ENCODE data around the gene UBE3A.
A peak's percentile ranks its signal among the peaks of the same experiment; 100 is the strongest.
"Not testable (repeated sequence)": the region's sequence is repeated elsewhere in the genome, so short reads cannot be mapped to it uniquely, and the experiment has no call there.

Gene UBE3A

DNA sequence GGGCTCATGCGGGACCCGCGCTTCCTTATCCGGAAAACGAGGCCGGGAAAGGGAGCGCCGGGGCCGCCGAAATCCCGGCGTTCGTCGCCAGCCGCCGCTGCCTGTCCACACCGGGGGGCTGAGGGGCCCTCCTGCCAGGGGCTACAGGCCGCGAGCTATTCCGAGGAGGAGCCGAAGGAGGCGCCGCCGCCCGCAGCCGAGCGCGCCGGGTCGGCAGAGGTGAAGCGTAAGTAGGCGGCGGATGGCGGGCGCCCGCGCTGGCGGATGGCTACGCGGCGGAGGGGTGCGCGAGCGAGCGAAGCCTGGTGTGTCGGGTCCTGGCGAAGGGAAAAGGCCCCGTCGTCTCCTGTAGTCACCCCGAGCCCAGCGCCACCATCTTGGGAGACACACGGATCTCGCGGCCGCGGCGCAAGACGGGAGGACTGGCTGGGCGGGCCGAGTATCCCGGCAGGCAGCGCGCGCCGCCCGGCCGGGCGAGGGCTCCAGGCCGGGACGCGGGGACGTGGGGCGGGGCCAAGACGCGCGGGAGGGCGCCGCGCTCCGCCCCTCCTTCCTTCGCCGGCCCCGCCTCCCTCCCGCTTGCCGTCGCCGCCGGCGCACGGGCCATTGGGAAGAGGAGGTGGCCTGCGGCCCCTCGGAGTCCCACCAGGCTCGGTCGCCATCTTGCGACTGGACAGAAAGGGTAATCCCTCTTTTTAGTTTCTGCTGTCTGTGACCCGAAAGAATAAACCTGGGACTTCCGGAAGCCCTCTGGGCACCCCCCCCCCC is at the start of gene UBE3A:
UBE3A (minus strand) TSS at position 424 of the 768 bp plus-strand sequence. CDS start 29,917 bp downstream, outside the sequence.
- peak; percentile 94 for DNase-seq (ENCODE audit: low read depth, low spot score)

DNA sequence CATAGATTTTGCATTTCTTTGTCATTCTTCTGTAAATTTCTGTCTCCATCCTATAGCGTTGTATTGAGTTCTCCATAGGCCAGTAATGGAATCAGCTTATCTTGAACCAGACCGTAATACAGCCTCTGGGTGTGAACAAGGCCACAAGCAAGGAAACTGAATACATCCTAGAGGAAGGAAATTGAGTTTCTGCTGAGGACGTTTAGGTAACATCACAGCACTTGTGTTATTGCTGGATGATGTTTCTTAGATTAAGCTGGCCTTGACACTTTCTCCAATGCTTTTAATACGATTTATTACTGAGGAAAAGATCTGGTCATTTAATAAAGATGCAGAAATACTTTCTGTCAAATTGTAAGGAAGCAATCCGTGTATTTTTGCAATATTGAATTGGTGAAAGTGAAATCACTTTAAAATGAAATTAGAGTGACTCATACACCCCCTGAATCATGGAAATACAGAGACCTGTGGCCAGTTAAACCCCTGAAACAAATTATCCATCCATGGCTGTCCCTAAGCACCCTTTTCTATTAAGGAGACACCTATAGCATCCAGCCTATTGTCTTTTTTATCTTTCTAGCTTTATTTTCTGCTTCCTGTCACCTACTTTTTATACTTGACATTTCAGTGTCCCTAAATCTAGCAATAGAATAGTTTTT is 48.5 kb upstream of the UBE3A start:
- no peak for DNase-seq (ENCODE audit: low read depth, low spot score)

DNA sequence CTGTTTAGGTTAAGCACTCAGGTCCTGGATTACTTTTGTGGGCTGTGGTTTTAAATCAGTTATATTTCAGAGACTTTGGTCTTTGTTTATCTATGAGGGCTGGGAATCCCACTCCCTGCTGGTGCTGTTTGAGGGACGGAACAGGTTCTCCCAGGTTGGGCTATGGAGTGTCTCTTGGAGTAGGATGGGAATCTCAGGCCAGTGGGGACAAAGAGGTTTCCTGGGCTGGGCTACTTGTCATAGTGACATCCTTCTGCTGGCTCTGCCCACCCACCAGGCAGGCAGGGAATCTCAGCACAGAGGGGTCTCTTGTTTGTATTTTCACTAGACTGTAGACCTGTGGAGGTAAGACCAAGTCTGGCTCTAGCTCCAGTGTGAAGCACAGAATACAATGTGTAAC is 47.2 kb upstream of the UBE3A start:
- DNase-seq (ENCODE audit: low read depth, low spot score): peak; percentile 39

DNA sequence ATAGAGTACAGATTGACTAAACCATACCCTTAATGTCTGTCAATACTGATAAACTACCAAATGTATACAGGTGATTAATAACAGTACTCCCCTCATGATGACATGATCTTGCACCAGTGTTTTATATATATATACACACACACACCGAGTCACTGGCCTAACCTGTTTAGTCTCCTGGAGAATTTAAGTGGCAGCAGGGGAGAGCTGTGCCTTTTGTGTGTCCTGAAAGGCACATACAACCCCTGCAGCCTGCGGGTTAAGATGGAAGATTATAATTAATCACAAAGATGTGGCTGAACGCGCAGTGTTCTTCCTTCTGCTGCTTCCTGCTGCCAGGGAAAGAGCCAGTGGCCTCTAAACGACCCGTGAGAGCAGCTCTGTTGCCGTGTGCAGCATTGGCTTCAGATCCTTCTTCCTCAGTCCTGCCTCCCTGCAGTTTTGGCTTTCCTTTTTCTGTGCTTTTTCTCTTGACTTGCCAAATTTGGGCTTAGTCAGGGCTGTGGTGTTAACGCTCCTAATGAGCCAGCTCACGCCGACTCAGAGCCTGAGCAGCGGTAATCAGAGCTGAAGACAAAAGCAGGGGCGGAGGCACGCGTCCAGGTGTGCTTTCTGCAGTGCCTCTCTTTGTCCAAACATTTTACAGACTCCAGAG is 42.5 kb upstream of the UBE3A start:
- DNase-seq (ENCODE audit: low read depth, low spot score): peak; percentile 71

DNA sequence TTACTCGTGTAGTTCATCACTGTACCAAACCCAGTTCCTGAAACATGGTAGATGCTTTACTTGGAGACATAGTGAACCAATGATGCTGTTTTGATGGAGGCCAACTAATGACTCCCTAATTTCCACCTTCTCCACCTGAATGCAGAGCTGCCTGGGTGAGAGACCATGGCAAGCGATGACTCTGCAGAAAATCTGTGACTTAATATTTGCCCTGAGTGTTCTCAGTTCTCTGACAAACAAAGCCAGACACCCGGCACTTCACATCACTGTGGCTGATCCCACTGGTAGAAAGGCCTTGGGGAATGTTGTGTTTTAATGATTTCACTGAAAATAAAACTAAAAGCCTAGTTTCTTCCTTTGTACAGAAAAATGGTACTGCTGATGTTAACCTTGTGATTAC is 39.5 kb upstream of the UBE3A start:
- DNase-seq (ENCODE audit: low read depth, low spot score): no peak

DNA sequence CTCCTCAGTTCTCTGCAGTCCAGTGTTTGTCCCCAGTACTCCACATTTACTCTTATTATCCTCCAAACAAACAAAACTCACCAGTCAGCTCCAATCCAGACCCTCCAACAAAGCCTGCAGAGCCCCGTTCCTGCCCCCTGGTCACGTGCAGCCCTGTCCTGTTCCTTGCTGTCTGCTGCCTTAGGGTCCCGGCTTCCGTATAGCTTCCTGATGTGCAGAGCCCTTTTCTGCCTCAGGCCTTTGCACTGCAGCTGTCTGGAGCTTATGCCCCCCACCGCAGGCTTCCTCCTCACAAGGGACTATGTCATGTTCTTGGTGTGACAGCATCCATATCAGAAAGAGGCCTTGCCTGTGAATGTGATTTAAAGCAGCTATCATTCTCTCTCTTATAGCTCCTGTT is 39.0 kb upstream of the UBE3A start:
- DNase-seq (ENCODE audit: low read depth, low spot score): peak; percentile 51

DNA sequence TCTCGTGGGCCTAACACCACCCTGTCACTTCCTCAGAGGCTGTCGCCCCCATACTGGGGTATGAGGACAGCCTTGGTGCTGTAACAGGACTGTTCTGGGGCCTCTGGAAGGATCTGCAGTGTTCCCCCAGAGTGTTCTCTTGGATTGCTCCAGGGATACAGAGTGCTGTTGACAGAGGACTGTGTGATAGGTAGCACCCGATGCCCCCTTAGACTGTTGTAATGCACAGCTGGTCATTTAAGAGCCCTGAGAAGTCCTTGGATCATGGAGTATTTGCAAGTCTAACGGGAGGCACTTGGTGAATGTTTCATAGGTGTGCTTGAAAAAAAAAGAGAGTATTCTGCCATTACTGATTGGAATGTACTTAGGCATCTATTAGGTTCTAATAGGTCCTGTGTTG is 35.4 kb upstream of the UBE3A start:
- no peak for DNase-seq (ENCODE audit: low read depth, low spot score)

DNA sequence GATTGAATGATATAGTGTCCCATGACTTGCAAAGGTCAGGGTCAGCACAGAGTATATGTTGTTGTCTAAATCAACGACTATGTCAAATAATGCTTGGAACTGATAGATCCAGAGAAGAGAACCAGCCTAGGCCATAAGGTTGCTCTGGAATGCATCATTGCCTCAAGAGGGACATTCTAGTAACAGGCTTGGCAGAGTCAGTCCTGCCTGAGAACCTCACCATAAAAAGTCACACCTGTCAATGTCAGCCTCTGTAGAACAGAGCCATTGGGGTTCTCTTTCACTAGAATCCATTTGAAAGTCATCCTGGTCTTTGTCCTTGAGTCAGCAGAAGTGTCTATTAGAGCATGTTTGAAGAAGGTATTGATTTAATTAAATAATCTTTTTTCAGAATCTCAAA is 31.4 kb upstream of the UBE3A start:
- no peak for DNase-seq (ENCODE audit: low read depth, low spot score)

DNA sequence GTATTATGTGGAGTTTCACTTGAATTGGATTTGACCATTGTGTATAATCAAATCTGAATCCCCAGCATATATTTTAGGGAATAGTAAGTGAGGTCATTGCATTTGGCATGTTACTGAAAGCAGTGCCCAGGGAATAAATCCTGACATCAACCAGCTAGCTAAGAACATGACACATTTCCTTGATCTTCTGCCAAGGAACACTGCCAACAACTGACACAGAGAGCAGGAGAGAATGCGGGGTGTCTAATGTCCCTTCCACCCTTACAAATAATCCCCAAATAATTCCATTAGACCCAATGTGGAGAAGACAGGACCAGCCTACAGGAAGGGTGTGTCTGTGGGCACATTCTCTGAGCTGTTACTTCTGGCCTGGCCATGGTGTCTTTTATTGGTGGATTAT is 30.6 kb upstream of the UBE3A start:
- no peak for DNase-seq (ENCODE audit: low read depth, low spot score)

DNA sequence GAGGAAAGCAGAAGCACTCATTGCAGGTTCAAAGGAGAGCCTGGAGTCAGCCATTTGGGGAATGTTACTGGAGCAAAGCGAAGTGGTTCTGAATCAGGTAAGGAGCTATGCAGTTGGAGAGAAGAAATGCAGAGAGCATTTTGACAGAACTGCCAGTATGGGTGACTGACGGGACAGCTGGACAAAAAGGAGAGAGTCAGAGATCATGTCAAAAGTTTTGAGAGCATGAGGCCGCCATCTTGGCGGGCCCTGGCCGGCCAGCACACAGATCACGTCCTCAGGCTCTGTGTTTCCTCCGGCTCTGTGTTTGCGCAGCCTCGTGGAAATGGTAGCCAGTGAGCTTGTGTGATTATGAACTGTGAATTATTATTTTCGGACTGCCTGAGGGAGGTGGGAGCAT is 29.8 kb upstream of the UBE3A start:
- no peak for DNase-seq (ENCODE audit: low read depth, low spot score)

DNA sequence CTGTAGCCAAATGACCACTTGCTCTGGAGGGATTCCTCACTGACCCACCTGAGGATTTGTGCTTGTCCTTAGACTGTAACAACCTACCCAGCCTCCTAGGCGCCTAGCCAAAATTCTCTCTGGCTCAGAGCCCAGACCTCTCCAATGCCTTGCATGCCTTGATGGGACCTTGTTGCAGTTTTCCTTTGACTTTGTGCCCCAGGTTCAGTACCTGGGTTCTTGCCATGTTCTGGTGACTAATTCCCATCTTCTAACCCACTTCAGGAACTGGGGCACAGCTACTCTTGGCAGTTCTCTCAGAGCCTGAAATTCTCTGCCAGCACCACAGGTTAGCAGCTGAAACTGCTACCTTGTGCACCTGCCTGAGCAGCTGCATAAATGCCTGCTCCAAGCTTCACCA is 27.0 kb upstream of the UBE3A start:
- no peak for DNase-seq (ENCODE audit: low read depth, low spot score)

DNA sequence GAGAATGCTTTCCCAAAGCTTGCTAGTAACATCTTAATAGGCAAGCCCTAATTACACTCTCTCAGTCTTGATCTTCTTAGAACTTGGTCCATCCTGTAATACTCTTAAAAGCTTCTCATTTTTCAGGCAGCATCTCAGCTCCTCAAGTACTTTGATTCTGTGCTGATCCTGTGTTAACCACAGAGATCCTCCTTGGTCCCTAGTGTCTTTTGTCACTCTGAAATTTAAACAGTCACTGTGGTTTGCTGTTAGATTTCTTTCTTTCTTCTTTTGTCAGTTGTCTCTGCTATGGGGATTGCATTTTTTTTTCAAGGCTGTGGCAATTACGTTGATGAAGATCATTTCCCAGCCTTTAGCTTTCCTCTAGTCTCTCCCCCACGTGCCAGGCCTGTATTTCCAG is 26.0 kb upstream of the UBE3A start:
- DNase-seq (ENCODE audit: low read depth, low spot score): no peak

DNA sequence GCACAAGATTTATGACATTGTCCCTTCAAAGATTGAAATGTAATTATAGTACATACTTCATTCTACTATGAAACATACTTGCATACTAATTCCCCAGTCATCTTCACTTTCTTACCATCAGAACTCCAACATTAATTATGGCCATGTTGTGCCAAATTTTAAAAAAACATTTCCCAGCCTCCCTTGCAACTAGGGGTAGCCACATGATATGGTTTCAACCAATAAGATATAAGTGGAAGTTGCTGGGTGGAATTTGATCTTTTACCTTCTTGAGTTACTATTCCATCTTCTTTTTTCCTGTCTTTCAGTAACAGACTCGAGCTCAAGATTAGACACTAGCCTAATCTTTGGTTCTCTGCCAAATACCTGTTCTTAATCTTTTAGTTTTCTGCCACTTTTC is 25.6 kb upstream of the UBE3A start:
- no peak for DNase-seq (ENCODE audit: low read depth, low spot score)

DNA sequence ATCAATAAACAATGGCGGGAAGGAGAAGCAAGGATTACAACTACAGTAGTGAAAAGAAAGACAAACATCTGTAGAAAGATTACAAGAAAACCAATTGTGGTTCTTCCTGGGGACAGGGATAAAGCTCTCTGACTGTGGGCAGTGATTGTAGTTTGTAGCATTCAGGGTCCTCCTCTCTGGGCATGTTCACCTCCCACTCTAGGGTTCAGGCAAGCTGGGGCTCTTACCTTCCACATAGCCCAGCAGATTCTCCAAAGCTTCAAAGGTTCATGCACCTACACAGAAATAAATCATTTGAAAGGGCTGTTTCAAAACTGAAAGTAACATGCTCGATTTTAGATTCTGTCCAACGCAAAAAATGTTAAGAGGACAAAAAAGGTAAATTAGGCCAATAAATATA is 17.4 kb upstream of the UBE3A start:
- DNase-seq (ENCODE audit: low read depth, low spot score): no peak

DNA sequence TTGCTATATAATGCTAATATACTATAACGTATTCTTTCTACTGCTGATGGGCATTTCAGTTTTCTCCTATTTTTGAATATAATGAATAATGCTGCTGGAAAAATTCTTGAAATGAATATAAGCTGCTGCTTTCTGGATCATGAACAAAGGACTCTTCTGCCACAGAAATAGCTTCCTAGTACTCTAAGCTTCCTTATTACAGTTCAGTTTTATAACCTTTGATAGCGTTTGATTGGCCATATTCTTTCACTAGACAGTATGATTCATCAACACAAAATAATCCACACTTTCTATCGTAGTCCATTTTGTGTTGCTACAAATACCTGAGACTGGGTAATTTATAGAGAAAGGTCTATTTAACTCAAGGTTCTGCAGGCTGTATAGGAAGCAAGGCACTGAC is 16.4 kb upstream of the UBE3A start:
- DNase-seq (ENCODE audit: low read depth, low spot score): no peak

DNA sequence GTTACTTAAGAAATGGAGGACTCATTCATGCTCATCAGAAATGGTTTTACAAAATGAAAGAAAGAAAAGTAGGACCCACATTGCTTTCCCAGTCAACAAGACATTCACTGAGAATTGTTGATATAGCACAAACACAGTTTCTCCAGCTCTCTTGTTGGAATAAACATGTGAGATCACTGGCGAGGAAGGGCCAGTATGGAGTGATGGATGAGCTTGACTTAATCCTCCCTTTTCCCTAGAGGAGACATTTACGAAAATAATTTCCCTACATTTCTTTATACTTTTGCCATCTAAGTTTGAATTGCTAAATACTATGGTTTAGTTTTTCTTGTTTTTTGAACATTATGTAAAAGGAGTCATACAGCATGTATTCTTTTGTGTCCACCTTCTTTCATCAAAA is 15.9 kb upstream of the UBE3A start:
- DNase-seq (ENCODE audit: low read depth, low spot score): no peak

DNA sequence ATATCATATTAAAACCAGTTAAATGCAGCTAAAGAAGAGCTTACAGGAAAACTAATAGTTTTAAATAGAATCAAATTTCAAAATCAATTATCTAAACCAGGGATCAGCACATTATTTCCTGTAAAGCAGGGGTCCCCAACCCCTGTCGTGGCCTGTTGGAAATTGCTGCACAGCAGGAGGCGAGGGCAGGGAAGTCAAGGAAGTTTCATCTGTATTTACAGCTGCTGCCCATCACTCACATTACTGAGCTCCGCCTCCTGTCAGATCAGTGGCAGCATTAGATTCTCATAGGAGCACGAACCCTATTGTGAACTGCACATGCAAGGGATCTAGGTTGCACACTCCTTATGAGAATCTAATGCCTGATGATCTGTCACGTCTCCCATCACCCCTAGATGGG is 14.4 kb upstream of the UBE3A start:
- DNase-seq (ENCODE audit: low read depth, low spot score): not testable (repeated sequence)

DNA sequence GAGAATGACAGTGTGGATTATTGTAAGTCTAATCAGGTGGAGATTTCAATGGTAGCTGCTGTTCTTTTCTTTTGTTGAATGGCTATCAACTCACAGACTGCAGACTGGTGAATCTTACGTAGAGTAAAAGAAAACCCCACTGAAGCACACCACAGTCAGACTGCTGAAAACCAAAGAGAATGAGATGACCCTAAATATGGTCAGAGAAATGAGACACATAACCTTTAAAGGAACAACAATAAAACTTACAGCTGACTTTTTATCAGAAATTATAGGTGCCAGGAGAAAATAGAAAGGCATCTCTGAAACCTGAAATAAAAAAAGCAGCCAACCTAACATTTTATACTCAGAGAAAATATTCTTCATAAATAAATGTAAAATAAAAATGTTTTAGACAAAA is 12.7 kb upstream of the UBE3A start:
- DNase-seq (ENCODE audit: low read depth, low spot score): no peak

DNA sequence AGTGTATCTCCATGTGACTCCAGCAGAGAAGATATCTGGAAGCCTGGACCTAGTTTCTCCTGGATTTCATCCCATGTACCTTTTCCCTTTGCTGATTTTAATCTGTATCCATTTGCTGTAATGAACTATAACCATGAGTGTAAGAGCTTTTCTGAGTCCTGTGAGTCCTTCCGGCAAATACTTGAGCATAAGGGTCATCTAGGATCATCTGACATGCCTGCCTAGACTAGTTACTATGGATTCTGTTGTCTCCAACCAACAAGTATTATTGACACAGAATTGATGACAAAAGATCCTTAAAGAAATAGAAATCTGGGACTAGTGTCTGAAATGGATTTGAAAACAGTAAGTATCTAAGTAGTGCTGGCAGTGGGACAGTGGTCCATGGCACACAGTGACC is 11.3 kb upstream of the UBE3A start:
- no peak for DNase-seq (ENCODE audit: low read depth, low spot score)

DNA sequence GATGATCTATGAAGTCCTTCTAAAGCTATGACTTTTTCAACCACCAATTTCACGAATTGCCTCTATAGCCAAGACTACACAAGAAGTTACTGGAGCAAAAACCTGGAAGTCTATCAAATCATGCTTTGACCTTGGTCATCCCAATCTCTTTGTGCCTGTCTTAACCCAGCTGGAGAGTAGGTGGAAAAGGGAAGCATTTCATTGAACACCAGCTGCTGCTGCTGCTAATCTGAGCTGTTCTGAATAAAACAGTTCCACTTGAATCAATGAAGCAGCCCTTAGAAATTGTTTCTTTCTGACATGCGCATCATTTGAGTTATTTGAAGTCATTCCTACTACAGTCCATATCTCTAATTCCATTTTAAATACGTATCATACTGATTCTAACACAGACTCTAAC is 7.3 kb upstream of the UBE3A start:
- no peak for DNase-seq (ENCODE audit: low read depth, low spot score)

DNA sequence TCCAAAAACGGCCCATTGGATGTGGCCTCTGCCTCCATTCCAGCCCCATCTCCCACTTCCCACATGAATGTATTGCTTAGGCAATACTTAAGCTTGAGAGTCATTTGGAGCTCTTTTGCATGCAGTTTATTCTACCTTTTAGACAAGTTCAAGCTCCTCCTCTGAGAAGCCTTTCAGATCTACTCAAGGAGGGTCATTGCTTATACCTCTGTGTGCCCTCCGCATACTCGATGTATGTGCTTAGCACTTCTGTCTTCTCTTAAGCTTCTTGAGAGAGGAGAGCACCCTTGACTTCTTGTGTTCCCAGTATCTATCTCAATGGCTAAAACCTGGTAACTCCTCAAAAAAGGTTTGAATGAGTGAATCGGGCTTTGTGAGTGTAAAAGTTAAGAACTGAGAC is 6.6 kb upstream of the UBE3A start:
- no peak for DNase-seq (ENCODE audit: low read depth, low spot score)

DNA sequence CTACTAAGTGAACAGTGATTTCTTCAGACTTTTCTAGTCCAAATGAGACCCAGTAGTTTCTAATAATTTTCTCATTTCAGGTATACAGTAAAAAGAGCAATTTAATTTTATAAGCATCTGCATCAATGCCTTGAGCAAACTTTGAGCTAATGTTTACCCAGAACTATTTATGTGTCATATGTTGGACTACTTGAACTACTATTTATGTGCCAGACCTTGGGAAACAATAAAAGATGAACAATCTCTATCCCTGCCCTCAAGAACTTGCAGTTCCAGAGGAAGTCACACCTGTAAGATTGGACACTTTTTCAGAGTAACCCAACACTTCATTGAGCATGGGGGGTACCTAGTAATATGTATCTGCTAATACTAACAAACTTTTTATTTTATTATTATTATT is 2.3 kb upstream of the UBE3A start:
- no peak for DNase-seq (ENCODE audit: low read depth, low spot score)

DNA sequence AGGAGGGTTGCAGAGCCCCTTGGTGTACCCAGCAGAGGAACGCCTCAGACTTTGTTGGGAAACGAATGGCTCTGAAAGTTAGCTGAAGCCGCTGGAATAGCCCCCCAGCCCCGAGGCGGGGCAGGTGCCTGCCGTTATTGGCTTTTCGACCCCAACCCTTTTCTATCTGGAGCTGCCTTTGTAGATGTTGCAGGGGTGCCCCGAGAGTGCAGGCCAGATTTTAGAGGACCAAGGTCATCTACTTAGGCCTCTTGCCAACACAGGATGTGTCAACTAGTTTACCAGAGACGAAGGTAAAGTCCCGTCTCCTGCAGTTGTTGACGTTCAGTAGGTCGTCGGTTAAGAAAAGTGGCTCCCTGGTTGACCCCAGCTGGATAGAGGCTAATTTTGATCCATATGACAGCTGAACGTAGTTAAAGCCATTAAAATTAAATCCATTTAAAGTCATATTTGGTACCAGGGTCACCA is 579 bp upstream of the UBE3A start:
- DNase-seq (ENCODE audit: low read depth, low spot score): no peak
